DMS153 treated with DMSO at 0.1 percent for 48 hours (cell line): ENCODE results near the gene CPZ.

Experiments used
- DNase-seq: peaks from one replicate; lab custom pipeline; 2025; ENCODE audit not compliant: unreplicated experiment; lab: John Stamatoyannopoulos, UW

The CPZ gene

GRCh38 chr4:8593264-8594096, 915 bp downstream of the CPZ start:
- no peak for DNase-seq

GRCh38 chr4:8594097-8595038, 1.8 kb downstream of the CPZ start:
- peak; percentile 0 for DNase-seq

GRCh38 chr4:8595237-8596087, 2.9 kb downstream of the CPZ start:
- no peak for DNase-seq

GRCh38 chr4:8596891-8597290, 4.3 kb downstream of the CPZ start:
- DNase-seq = no peak

GRCh38 chr4:8597319-8597718, 4.8 kb downstream of the CPZ start:
- DNase-seq = no peak

- no peak for DNase-seq
Observed at GRCh38 chr4:8597791-8598190, 5.2 kb downstream of the CPZ start.

GRCh38 chr4:8598391-8599090, 6.0 kb downstream of the CPZ start:
- DNase-seq = no peak

- DNase-seq = no peak
Observed at GRCh38 chr4:8599091-8599460, 6.5 kb downstream of the CPZ start.

- no peak for DNase-seq
Observed at GRCh38 chr4:8599657-8600056, 7.1 kb downstream of the CPZ start.

GRCh38 chr4:8600266-8600665, 7.7 kb downstream of the CPZ start:
- no peak for DNase-seq

GRCh38 chr4:8600686-8601085, 8.1 kb downstream of the CPZ start:
- DNase-seq = no peak

GRCh38 chr4:8601086-8601485, 8.5 kb downstream of the CPZ start:
- DNase-seq = no peak

- DNase-seq = no peak
Observed at GRCh38 chr4:8601556-8601955, 9.0 kb downstream of the CPZ start.

- no peak for DNase-seq
Observed at GRCh38 chr4:8602686-8603430, 10.3 kb downstream of the CPZ start.

GRCh38 chr4:8603931-8604330, 11.4 kb downstream of the CPZ start:
- no peak for DNase-seq

- DNase-seq = no peak
Observed at GRCh38 chr4:8605289-8605688, 12.7 kb downstream of the CPZ start.

- no peak for DNase-seq
Observed at GRCh38 chr4:8606476-8606875, 13.9 kb downstream of the CPZ start.

- no peak for DNase-seq
Observed at GRCh38 chr4:8606966-8607365, 14.4 kb downstream of the CPZ start.

GRCh38 chr4:8607603-8608481, 15.3 kb downstream of the CPZ start:
- no peak for DNase-seq
